ENCODE data around the gene DSCAM. TPM values are rescaled to one million over a fixed set of nuclear protein-coding genes. Genes with fewer than 3 reads are reported as not detected.

Gene DSCAM
- total and polyA plus RNA-seq, 8 donors, result 0.37 TPM; not detected in 7

GRCh38 chr21:40316104-40316503 lies 530.9 kb downstream of the DSCAM start:
- intact Hi-C loops (cut with DNase I; ENCODE audit: low total_unique reads), result no loop called here
- TF ChIP-seq EP300 (IDR thresholded peaks at IDR 0.05), result no peak
- TF ChIP-seq POLR2A (IDR thresholded peaks at IDR 0.05), result no peak
- no peak for TF ChIP-seq CTCF (IDR thresholded peaks at IDR 0.05)
- TF ChIP-seq POLR2AphosphoS5 (IDR thresholded peaks at IDR 0.05), result no peak
- Histone ChIP-seq H3K9me3 (peaks cover 0 to 13% (median 0%) of the 10 kb centered on the region in 4 donors), H3K27me3 (no peaks in the 10 kb centered on the region), H3K27ac (no peak overlapping the region), H3K4me1 (no peaks in the 10 kb centered on the region), H3K36me3 (no peaks in the 10 kb centered on the region), H3K4me3 (no peak overlapping the region)
- WGBS, 5 donors, result 73 to 88% (median 86%) methylated on average over 3 of the region's 3 CpGs
- no peak for DNase-seq

- DNase-seq, result no peak
- Histone ChIP-seq H3K4me1 (no peaks in the 10 kb centered on the region), H3K27ac (no peak overlapping the region), H3K36me3 (no peaks in the 10 kb centered on the region), H3K4me3 (no peak overlapping the region), H3K27me3 (no peaks in the 10 kb centered on the region), H3K9me3 (peaks cover 0 to 13% (median 0%) of the 10 kb centered on the region in 4 donors)
- no peak for TF ChIP-seq CTCF (IDR thresholded peaks at IDR 0.05)
- TF ChIP-seq EP300 (IDR thresholded peaks at IDR 0.05), result no peak
- no peak for TF ChIP-seq POLR2AphosphoS5 (IDR thresholded peaks at IDR 0.05)
- no peak for TF ChIP-seq POLR2A (IDR thresholded peaks at IDR 0.05)
- 50 to 85% (median 70%) methylated on average over 1 of the region's 1 CpG for WGBS, 5 donors
- intact Hi-C loops (cut with DNase I; ENCODE audit: low total_unique reads), result no loop called here
Measured at GRCh38 chr21:40315626-40316025, 531.3 kb downstream of the DSCAM start.

- H3K36me3 ChIP-seq, result no peaks in the 10 kb centered on the region
- WGBS, 5 donors, result 79 to 85% (median 82%) methylated on average over 4 of the region's 4 CpGs
- intact Hi-C loops (cut with DNase I; ENCODE audit: low total_unique reads), result no loop called here
- H3K4me1 ChIP-seq, result no peaks in the 10 kb centered on the region
- no peak overlapping the region for H3K4me3 ChIP-seq
- no peak overlapping the region for H3K27ac ChIP-seq
- no peaks in the 10 kb centered on the region for H3K27me3 ChIP-seq
- DNase-seq, result no peak
- peaks cover 0 to 10% (median 0%) of the 10 kb centered on the region in 4 donors for H3K9me3 ChIP-seq
- TF ChIP-seq POLR2A (IDR thresholded peaks at IDR 0.05), result no peak
- no peak for TF ChIP-seq CTCF (IDR thresholded peaks at IDR 0.05)
- no peak for TF ChIP-seq POLR2AphosphoS5 (IDR thresholded peaks at IDR 0.05)
- TF ChIP-seq EP300 (IDR thresholded peaks at IDR 0.05), result no peak
Measured at GRCh38 chr21:40313260-40313659, 533.7 kb downstream of the DSCAM start.

GRCh38 chr21:40300300-40300699 lies 546.7 kb downstream of the DSCAM start:
- no peak overlapping the region for H3K4me3 ChIP-seq
- no peak for DNase-seq
- H3K36me3 ChIP-seq, result no peaks in the 10 kb centered on the region
- WGBS, 5 donors, result 52 to 77% (median 61%) methylated on average over 3 of the region's 3 CpGs
- H3K27ac ChIP-seq, result no peak overlapping the region
- no peaks in the 10 kb centered on the region for H3K4me1 ChIP-seq
- H3K9me3 ChIP-seq, result peaks cover 0 to 9% (median 2%) of the 10 kb centered on the region in 4 donors
- TF ChIP-seq EP300 (IDR thresholded peaks at IDR 0.05) (no peak), CTCF (IDR thresholded peaks at IDR 0.05) (no peak), POLR2AphosphoS5 (IDR thresholded peaks at IDR 0.05) (no peak), POLR2A (IDR thresholded peaks at IDR 0.05) (no peak)
- intact Hi-C loops (cut with DNase I; ENCODE audit: low total_unique reads), result no loop called here
- H3K27me3 ChIP-seq, result no peaks in the 10 kb centered on the region
